H1 (cell line): ENCODE results near the gene EXOC1. TPM values are rescaled to one million over a fixed set of nuclear protein-coding genes. Genes with fewer than 3 reads are reported as not detected.

Experiments used
- CEBPB ChIP-seq: IDR thresholded peaks from 2 replicates; pipeline ENCODE4 v1.6.1; 2012; ENCODE audit warnings: low read depth, low read length
- CHD7 ChIP-seq: fragments of 300-600 bp; sonication (generic); IDR thresholded peaks from 2 replicates; pipeline ENCODE4 v1.7.1; 2012; ENCODE audit warnings: low read length, moderate library complexity, mild to moderate bottlenecking, inconsistent platforms; ENCODE audit not compliant: insufficient replicate concordance
- EP300 ChIP-seq, 2 experiments: IDR thresholded peaks; 1 replicate in 1 of 2; 2 replicates in 1 of 2; pipeline ENCODE4 v1.6.1; 2011 to 2012; ENCODE audit warnings: low read depth in 2 of 2, low read length in 2 of 2, mild to moderate bottlenecking in 2 of 2, borderline replicate concordance in 1 of 2, inconsistent platforms in 1 of 2, moderate library complexity in 1 of 2
- KDM5A ChIP-seq: fragments of 200-600 bp; IDR thresholded peaks from 2 replicates; pipeline ENCODE4 v1.7.1; 2012; ENCODE audit warnings: mild to moderate bottlenecking, low read length, inconsistent platforms, mixed read lengths
- RXRA ChIP-seq: IDR thresholded peaks from 2 replicates; pipeline ENCODE4 v1.6.1; 2011; ENCODE audit warnings: low read depth, mild to moderate bottlenecking, low read length, moderate library complexity; ENCODE audit not compliant: insufficient read depth
- SIN3A ChIP-seq, 2 experiments: IDR thresholded peaks in 1 of 2; conservative IDR thresholded peaks in 1 of 2; 2 replicates each; pipeline ENCODE4 v1.6.1; 2011 to 2012; ENCODE audit warnings: low read length in 2 of 2, improper control_type of control experiment in 1 of 2, low read depth in 1 of 2, mild to moderate bottlenecking in 1 of 2
- ZNF274 ChIP-seq: IDR thresholded peaks from 2 replicates; pipeline ENCODE4 v1.7.0; 2012; ENCODE audit warnings: low read length, borderline replicate concordance; ENCODE audit errors: extremely low read depth
- polyA plus RNA-seq, 7 experiments: library from polyadenylated mRNA; depleted of rRNA in 3 of 7; stranded (reverse) in 5 of 7; unstranded in 2 of 7; fragments of >200 nt in 5 of 7; fragments of 200-250 nt in 2 of 7; gene quantifications; 1 replicate in 5 of 7; 2 replicates in 1 of 7; 4 replicates in 1 of 7; pipeline versions ENCODE4 v1.2.1 to v1.2.3, GENCODE V29; 2011 to 2013; ENCODE audit warnings: missing spikeins in 2 of 7, mixed read lengths in 2 of 7
- total RNA-seq: library from RNA; stranded (reverse); fragmentation: NEBNext Ultra II Directional; extraction: Animal tissue kit (Norgen Biotek cat#: 25700); gene quantifications from 2 replicates; pipeline ENCODE4 v1.2.1, GENCODE V29; 2021

The EXOC1 gene
- total and polyA plus RNA-seq, 2 of the 8 experiments (the other 6 are each of a cell fraction or from before 2014, with no cell fraction given) = 5.9 to 19.6 TPM

- TF ChIP-seq CHD7 (no peak), RXRA (no peak), ZNF274 (no peak), EP300 (IDR thresholded peaks at IDR 0.05; ENCODE audit: borderline replicate concordance in 1 of 2, low read depth in 2 of 2, low read length in 2 of 2) (no peak), KDM5A (no peak), SIN3A (conservative IDR thresholded peaks at IDR 0.05 in 1 of 2, IDR thresholded peaks at IDR 0.05 in 1 of 2; ENCODE audit: low read depth in 1 of 2, low read length in 2 of 2) (no peak), CEBPB (no peak)
Observed at GRCh38 chr4:55826986-55827385, 26.5 kb upstream of the EXOC1 start (continued).
